K562 (cell line): Measurements from ENCODE around the gene UBXN6. TPM values are rescaled to one million over a fixed set of nuclear protein-coding genes. Genes with fewer than 3 reads are reported as not detected.
A peak's percentile ranks its signal among the peaks of the same experiment; 100 is the strongest.

Experiments
- ATAC-seq: fragments of 200-7000 bp; cut with Tn5 transposase; 3 replicates; pipeline ENCODE4 v1.9.1; 2020; ENCODE audit warnings: moderate library complexity
- BruUV-seq: library from RNA; stranded (reverse); fragments of 400-500 nt; replicated peaks from 2 replicates; lab custom pipeline; 2021; lab: Mats Ljungman, UMichigan
- CTCF ChIA-PET: fragments of 300-600 bp; formaldehyde crosslinking; extraction: SDS; loops from one replicate; lab custom pipeline; 2021; ENCODE audit warnings: low intra/inter-chr PET ratio; lab: Yijun Ruan, JAX
- POLR2A ChIA-PET: fragments of 300-600, 350-650 bp; sonication (Branson Sonifier 250); formaldehyde crosslinking; extraction: SDS; loops from one replicate; lab custom pipeline; 2021; ENCODE audit warnings: antibody characterized with exemption, inconsistent platforms; lab: Yijun Ruan, JAX
- DNase-seq, 4 experiments: peaks; one replicate each; pipeline versions ENCODE4 v3.0.0 to v3.0.0-alpha.2; 2011 to 2018; ENCODE audit warnings: low spot score in 3 of 4, mixed read lengths in 3 of 4; ENCODE audit errors: extremely low read depth in 1 of 4
- FAIRE-seq: peaks from 2 replicates; lab custom pipeline; 2011; peaks lifted over from hg19 to GRCh38; lab: Jason Lieb, UNC
- H2AFZ ChIP-seq: 2 replicates; pipeline ENCODE4 v1.6.0; 2011; ENCODE audit warnings: low read depth, low read length, control low read depth, inconsistent platforms
- H3K27ac ChIP-seq: fragments of 200-600 bp; 3 replicates; pipeline ENCODE4 v1.8.0; 2011; ENCODE audit warnings: low read depth, mild to moderate bottlenecking, control low read depth, inconsistent platforms, low read length, moderate library complexity, mixed read lengths; ENCODE audit errors: extremely low read depth
- H3K27me3 ChIP-seq, 2 experiments: fragments of 300-600 bp in 1 of 2; 2 replicates in 1 of 2; 3 replicates in 1 of 2; pipeline versions ENCODE4 v1.6.0 to v1.8.0; 2011; ENCODE audit warnings: inconsistent platforms in 2 of 2, low read length in 2 of 2, mild to moderate bottlenecking in 1 of 2, mixed read lengths in 1 of 2, moderate library complexity in 1 of 2; ENCODE audit not compliant: control insufficient read depth in 2 of 2, insufficient read depth in 2 of 2
- H3K36me3 ChIP-seq: fragments of 300-600 bp; 3 replicates; pipeline ENCODE4 v1.8.0; 2011; ENCODE audit warnings: mild to moderate bottlenecking, low read length, inconsistent platforms; ENCODE audit not compliant: control insufficient read depth, insufficient read depth
- H3K4me1 ChIP-seq, 2 experiments: fragments of 200-600 bp in 1 of 2; replicated peaks in 1 of 2; 2 replicates in 1 of 2; 3 replicates in 1 of 2; pipeline versions ENCODE4 v1.5.1 to v1.8.0; 2011; ENCODE audit warnings: inconsistent platforms in 2 of 2, low read length in 2 of 2, mild to moderate bottlenecking in 1 of 2, mixed read lengths in 1 of 2, moderate library complexity in 1 of 2; ENCODE audit not compliant: control insufficient read depth in 2 of 2, insufficient read depth in 2 of 2
- H3K4me2 ChIP-seq: 2 replicates; pipeline ENCODE4 v1.6.1; 2011; ENCODE audit warnings: low read length, control low read depth, inconsistent platforms, mixed read lengths; ENCODE audit not compliant: insufficient read depth
- H3K4me3 ChIP-seq: fragments of 200-600 bp; sonication (generic), shearing (Covaris generic); 2 replicates; pipeline ENCODE4 v1.5.1; 2016; ENCODE audit warnings: control low read depth, inconsistent platforms
- H3K79me2 ChIP-seq: fragments of 200-600 bp; 3 replicates; pipeline ENCODE4 v1.8.0; 2011; ENCODE audit warnings: low read length, inconsistent platforms; ENCODE audit not compliant: control insufficient read depth, insufficient read depth
- H3K9ac ChIP-seq, 2 experiments: 2 replicates each; pipeline versions ENCODE4 v1.6.0 to v1.6.1; 2011; ENCODE audit warnings: low read depth in 2 of 2, low read length in 2 of 2, control low read depth in 1 of 2, inconsistent platforms in 1 of 2, mild to moderate bottlenecking in 1 of 2, mixed read lengths in 1 of 2; ENCODE audit not compliant: insufficient read depth in 1 of 2
- H3K9me1 ChIP-seq: one replicate; pipeline ENCODE4 v1.6.0; 2011; ENCODE audit warnings: inconsistent platforms, mild to moderate bottlenecking, low read length, moderate library complexity; ENCODE audit not compliant: control insufficient read depth, insufficient read depth
- H3K9me3 ChIP-seq: replicated peaks from 2 replicates; pipeline ENCODE4 v1.5.1; 2011; ENCODE audit warnings: low read depth, low read length, inconsistent platforms; ENCODE audit not compliant: control insufficient read depth, insufficient read depth
- H4K20me1 ChIP-seq: replicated peaks from 2 replicates; pipeline ENCODE4 v1.6.1; 2011; ENCODE audit warnings: low read length, inconsistent platforms, mixed read lengths; ENCODE audit not compliant: control insufficient read depth, insufficient read depth
- POLR2G ChIP-seq: fragments of 200-400 bp; formaldehyde crosslinking; IDR thresholded peaks from 2 replicates; pipeline ENCODE4 v1.6.1; 2017; ENCODE audit warnings: low read depth, mild to moderate bottlenecking, antibody characterized with exemption, low read length, moderate library complexity
- WGBS: fragments of 100-300 bp; shearing (Covaris generic); methylation state at CpG from one replicate; pipeline ENCODE4 v1.1.6; 2016; ENCODE audit warnings: low coverage, mixed read lengths; ENCODE audit not compliant: insufficient coverage; ENCODE audit errors: missing lambda C conversion rate; 5-methylcytosine and 5-hydroxymethylcytosine counted together
- in situ Hi-C: fragments of 300-500 bp; cut with MboI; formaldehyde crosslinking; loops from 4 replicates; pipeline ENCODE4 v1.15.0; 2018; ENCODE audit warnings: inconsistent platforms, mixed read lengths
- intact Hi-C: fragments of 100-400 bp; cut with micrococcal nuclease; formaldehyde crosslinking; loops from 2 replicates; pipeline ENCODE4 v1.14.2; 2022
- polyA plus RNA-seq, 8 experiments: library from polyadenylated mRNA; depleted of rRNA in 4 of 8; stranded (reverse) in 5 of 8; unstranded in 3 of 8; fragments of >200 nt; fragmentation: Nextera tagmentation in 2 of 8; fragmentation: Illumina TruSeq in 1 of 8; extraction: Ambion mirVana in 2 of 8; extraction: Trizol in 1 of 8; gene quantifications; 2 replicates each; pipeline versions ENCODE4 v1.2.1 to v1.2.3, GENCODE V29; 2011 to 2014; ENCODE audit warnings: inconsistent platforms in 1 of 8, missing spikeins in 1 of 8
- total RNA-seq, 7 experiments: library from RNA; depleted of rRNA in 6 of 7; stranded (reverse); fragments of >200 nt in 6 of 7; fragmentation: Illumina TruSeq in 2 of 7; extraction: Trizol in 2 of 7; gene quantifications; 2 replicates each; pipeline versions ENCODE4 v1.2.1 to v1.2.3, GENCODE V29; 2011 to 2021; ENCODE audit warnings: low replicate concordance in 1 of 7
- TF ChIP-seq, protein P1 (sequence below): sonication (generic); formaldehyde crosslinking; IDR thresholded peaks from 2 replicates; pipeline ENCODE4 v1.8.1; 2023; ENCODE audit warnings: mild to moderate bottlenecking, missing genetic modification reagents

Gene UBXN6
- total and polyA plus RNA-seq, 9 of the 15 experiments (the other 6 are each of a cell fraction or from before 2014, with no cell fraction given), result 0.48 to 90.2 (median 29.5) TPM

DNA sequence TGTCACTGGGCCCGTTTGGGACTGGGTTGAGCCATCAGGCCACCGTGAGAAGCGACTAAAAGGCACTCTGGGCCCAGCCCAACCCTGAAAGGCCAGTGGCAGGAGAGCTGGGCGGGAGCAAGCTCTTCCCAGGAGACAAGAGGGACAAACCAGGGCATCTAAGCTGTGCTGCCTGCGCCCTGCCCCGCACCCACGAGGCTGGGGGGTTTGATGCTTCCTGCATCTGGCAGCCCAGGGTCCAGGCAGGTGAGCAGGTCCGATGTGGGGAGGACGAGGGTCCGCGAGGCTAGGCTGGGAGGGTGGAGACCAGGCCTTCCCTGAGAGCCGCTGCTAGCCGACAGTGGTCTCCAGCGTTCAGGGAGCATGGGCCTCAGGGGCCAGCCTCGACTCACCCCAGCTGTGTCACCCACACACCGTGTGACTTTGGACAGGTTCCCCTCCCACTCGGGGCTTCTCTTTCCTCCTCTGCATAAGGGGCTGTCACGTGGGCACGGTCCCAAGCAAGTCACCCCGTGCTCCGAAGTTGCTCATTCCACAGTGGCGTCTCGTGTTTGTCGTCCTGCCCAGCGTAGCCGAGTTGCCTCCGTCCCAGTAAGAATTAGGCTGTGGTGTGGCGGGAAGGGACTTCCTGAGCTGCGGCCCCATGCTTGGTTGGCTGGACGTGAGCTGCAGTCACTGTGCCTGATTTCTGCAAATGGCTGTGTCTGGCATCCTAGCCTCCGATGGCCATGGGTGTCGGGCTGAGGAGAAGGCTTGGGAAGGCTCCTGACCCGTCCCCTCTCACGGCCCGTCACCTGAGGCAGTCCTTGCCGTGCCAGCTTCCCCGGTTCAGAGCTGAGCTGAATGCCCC, 44.9 kb upstream of the UBXN6 start:
- ATAC-seq, result no peak
- H3K9me3 ChIP-seq, result no peaks in the 10 kb centered on the region
- peaks cover 34% of the 10 kb centered on the region; the same call in 1 of the 3 replicates for H3K36me3 ChIP-seq
- H3K9me1 ChIP-seq, result peaks cover 3% of the 10 kb centered on the region
- H3K79me2 ChIP-seq, result no peaks in the 10 kb centered on the region
- POLR2A ChIA-PET, result interaction anchor here (1.2 kb wide), 1 partner anchor 14 kb away, joined by 3 read pairs; no protein-coding TSS in a partner anchor
- no peak overlapping the region for H3K4me2 ChIP-seq
- in situ Hi-C loops (no loop called here), intact Hi-C loops (no loop called here)
- 85% methylated on average over 32 of the region's 37 CpGs for WGBS
- CTCF ChIA-PET, result no interaction called here
- 0 out of 2 replicates have a peak, but pooled peaks have one; percentile 12 for TF ChIP-seq POLR2G
- TF ChIP-seq, protein P1, sequence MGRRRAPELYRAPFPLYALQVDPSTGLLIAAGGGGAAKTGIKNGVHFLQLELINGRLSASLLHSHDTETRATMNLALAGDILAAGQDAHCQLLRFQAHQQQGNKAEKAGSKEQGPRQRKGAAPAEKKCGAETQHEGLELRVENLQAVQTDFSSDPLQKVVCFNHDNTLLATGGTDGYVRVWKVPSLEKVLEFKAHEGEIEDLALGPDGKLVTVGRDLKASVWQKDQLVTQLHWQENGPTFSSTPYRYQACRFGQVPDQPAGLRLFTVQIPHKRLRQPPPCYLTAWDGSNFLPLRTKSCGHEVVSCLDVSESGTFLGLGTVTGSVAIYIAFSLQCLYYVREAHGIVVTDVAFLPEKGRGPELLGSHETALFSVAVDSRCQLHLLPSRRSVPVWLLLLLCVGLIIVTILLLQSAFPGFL, result no peak
- no TSS peak for BruUV-seq
- H3K27me3 ChIP-seq, result no peaks in the 10 kb centered on the region
- no peak for DNase-seq
- no peak overlapping the region for H3K4me3 ChIP-seq
- FAIRE-seq, result no peak
- H4K20me1 ChIP-seq, result peaks cover 5% of the 10 kb centered on the region; the same call in 1 of the 2 replicates
- H3K27ac ChIP-seq, result no peak overlapping the region
- H2AFZ ChIP-seq, result no peak overlapping the region
- peaks cover 0 to 62% of the 10 kb centered on the region in 2 experiments; a peak in 2 of 5 replicates for H3K4me1 ChIP-seq
- H3K9ac ChIP-seq, result 0 out of 4 replicates have a peak overlapping the region, but pooled peaks of 1 of the 2 experiments have one; percentile 7
